Endodermal cell (in vitro differentiated cells): ENCODE measurements around the gene CXCL8. TPM values are rescaled to one million over a fixed set of nuclear protein-coding genes. Genes with fewer than 3 reads are reported as not detected.

ENCODE experiments used
- DNase-seq: peaks from one replicate; pipeline ENCODE4 v3.0.0-alpha.2; 2017
- H3K27ac ChIP-seq: 2 replicates; pipeline ENCODE4 v1.5.1; 2013; ENCODE audit warnings: mild to moderate bottlenecking, low read depth, low read length, moderate library complexity
- H3K27me3 ChIP-seq: 2 replicates; pipeline ENCODE4 v1.6.1; 2013; ENCODE audit warnings: mild to moderate bottlenecking, low read length, moderate library complexity; ENCODE audit not compliant: insufficient read depth, control insufficient read depth, poor library complexity, severe bottlenecking
- H3K36me3 ChIP-seq: 2 replicates; pipeline ENCODE4 v1.7.0; 2013; ENCODE audit warnings: mild to moderate bottlenecking, low read length, moderate library complexity; ENCODE audit not compliant: control insufficient read depth, insufficient read depth
- H3K4me1 ChIP-seq: one replicate; pipeline ENCODE4 v1.7.0; 2013; ENCODE audit warnings: low read length; ENCODE audit not compliant: control insufficient read depth, insufficient read depth
- H3K4me3 ChIP-seq: 2 replicates; pipeline ENCODE4 v1.5.1; 2013; ENCODE audit warnings: mild to moderate bottlenecking, low read length, moderate library complexity
- H3K9ac ChIP-seq: 2 replicates; pipeline ENCODE4 v1.6.1; 2013; ENCODE audit warnings: mild to moderate bottlenecking, low read length, moderate library complexity; ENCODE audit not compliant: poor library complexity, severe bottlenecking; ENCODE audit errors: extremely low read depth
- H3K9me3 ChIP-seq: 2 replicates; pipeline ENCODE4 v1.6.1; 2013; ENCODE audit warnings: mild to moderate bottlenecking, low read length, moderate library complexity; ENCODE audit not compliant: control insufficient read depth
- H3K27ac Mint-ChIP-seq: 2 replicates; pipeline ENCODE4 v1.8.0; 2020; ENCODE audit warnings: mixed read lengths
- H3K27me3 Mint-ChIP-seq: 2 replicates; pipeline ENCODE4 v1.8.0; 2021; ENCODE audit warnings: mild to moderate bottlenecking, mixed read lengths; ENCODE audit not compliant: insufficient read depth
- H3K36me3 Mint-ChIP-seq: 2 replicates; pipeline ENCODE4 v1.8.0; 2020; ENCODE audit warnings: low read depth, mixed read lengths
- H3K4me1 Mint-ChIP-seq: 2 replicates; pipeline ENCODE4 v1.8.0; 2020; ENCODE audit warnings: mixed read lengths
- H3K4me3 Mint-ChIP-seq: 2 replicates; pipeline ENCODE4 v1.8.0; 2020; ENCODE audit warnings: mild to moderate bottlenecking, moderate library complexity, mixed read lengths
- H3K9me3 Mint-ChIP-seq: 2 replicates; pipeline ENCODE4 v1.8.0; 2020; ENCODE audit warnings: mild to moderate bottlenecking, mixed read lengths
- WGBS, 2 experiments: methylation state at CpG; one replicate each; pipeline versions ENCODE4 v1.1.5 to v1.1.7; 2013; ENCODE audit warnings: missing lambda C conversion rate in 2 of 2, mixed read lengths in 1 of 2; ENCODE audit not compliant: insufficient coverage in 1 of 2, insufficient read length in 1 of 2; 5-methylcytosine and 5-hydroxymethylcytosine counted together
- total RNA-seq, 2 donors: library from RNA; stranded (reverse); fragmentation: NEBNext Ultra II Directional in 1 of 2; extraction: Animal tissue kit (Norgen Biotek cat#: 25700) in 1 of 2; gene quantifications; 2 replicates in 1 of 2; 3 replicates in 1 of 2; pipeline ENCODE4 v1.2.1, GENCODE V29; 2021
- TF ChIP-seq, protein P1 (sequence below): fragments of 200-600 bp; sonication (generic); conservative IDR thresholded peaks from 2 replicates; pipeline ENCODE4 v1.5.0; 2021; ENCODE audit warnings: antibody characterized with exemption, mild to moderate bottlenecking

The CXCL8 gene
- total RNA-seq, 2 donors from 2014 or later, result not detected

DNA sequence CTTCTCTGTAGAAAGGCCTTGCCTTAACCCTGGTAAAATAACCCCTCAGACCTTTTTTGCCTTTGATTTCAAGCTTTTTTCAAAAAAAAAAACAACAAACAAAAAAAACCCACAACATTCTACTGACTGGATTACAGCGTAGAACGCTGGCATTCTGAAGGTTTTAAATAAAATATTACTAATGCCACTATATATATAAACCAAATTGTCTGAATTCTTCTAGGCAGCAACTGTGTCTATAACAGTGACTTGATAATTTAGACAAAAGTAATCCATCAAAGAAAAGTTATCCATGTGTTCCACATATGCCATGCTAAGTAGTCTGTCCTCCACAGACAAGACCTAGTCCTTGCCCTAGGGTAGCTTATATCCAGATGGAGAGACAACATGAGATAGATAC, 33.6 kb upstream of the CXCL8 start:
- Histone ChIP-seq H3K27me3 (no peaks in the 10 kb centered on the region), H3K9me3 (no peaks in the 10 kb centered on the region), H3K36me3 (no peaks in the 10 kb centered on the region), H3K27ac (no peak overlapping the region), H3K4me3 (no peak overlapping the region), H3K9ac (no peak overlapping the region), H3K4me1 (no peaks in the 10 kb centered on the region)
- Mint-ChIP-seq H3K9me3 (no peaks in the 10 kb centered on the region), H3K27me3 (no peaks in the 10 kb centered on the region), H3K4me1 (no peaks in the 10 kb centered on the region), H3K27ac (no peak overlapping the region), H3K4me3 (no peak overlapping the region), H3K36me3 (no peaks in the 10 kb centered on the region)
- no peak for DNase-seq
- TF ChIP-seq, protein P1, sequence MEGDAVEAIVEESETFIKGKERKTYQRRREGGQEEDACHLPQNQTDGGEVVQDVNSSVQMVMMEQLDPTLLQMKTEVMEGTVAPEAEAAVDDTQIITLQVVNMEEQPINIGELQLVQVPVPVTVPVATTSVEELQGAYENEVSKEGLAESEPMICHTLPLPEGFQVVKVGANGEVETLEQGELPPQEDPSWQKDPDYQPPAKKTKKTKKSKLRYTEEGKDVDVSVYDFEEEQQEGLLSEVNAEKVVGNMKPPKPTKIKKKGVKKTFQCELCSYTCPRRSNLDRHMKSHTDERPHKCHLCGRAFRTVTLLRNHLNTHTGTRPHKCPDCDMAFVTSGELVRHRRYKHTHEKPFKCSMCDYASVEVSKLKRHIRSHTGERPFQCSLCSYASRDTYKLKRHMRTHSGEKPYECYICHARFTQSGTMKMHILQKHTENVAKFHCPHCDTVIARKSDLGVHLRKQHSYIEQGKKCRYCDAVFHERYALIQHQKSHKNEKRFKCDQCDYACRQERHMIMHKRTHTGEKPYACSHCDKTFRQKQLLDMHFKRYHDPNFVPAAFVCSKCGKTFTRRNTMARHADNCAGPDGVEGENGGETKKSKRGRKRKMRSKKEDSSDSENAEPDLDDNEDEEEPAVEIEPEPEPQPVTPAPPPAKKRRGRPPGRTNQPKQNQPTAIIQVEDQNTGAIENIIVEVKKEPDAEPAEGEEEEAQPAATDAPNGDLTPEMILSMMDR, result no peak
- no CpG with 5 or more reads among the region's 2 CpGs for WGBS, 2 experiments

DNA sequence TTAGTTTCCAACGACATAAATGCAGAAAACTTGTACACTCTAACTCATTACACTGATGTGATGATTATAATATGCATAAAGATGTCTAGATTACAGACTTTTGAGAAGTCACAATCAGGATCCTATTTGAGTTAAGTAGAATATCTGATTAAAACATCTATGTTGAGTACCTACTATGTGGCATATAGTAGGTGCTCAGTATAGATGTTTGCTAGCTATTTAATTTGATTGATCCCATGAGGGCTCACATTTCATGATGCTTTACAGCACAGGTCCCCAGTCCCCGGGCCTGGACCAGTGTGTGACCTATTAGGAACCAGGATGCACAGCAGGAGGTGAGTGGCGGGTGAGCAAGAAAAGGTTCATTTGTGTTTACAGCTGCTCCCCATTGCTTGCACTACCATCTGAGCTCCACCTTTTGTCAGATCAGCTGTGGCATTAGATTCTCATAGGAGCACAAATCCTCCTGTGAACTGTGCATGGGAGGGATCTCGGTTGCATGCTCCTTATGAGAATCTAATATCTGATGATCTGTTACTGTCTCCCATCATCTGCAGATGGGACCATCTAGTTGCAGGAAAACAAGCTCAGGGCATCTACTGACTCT, 33.0 kb upstream of the CXCL8 start:
- H3K27me3 ChIP-seq, result no peaks in the 10 kb centered on the region
- no peaks in the 10 kb centered on the region for H3K36me3 ChIP-seq
- Mint-ChIP-seq H3K27me3 (no peaks in the 10 kb centered on the region), H3K36me3 (no peaks in the 10 kb centered on the region), H3K9me3 (no peaks in the 10 kb centered on the region), H3K4me3 (no peak overlapping the region), H3K27ac (no peak overlapping the region), H3K4me1 (no peaks in the 10 kb centered on the region)
- no peaks in the 10 kb centered on the region for H3K9me3 ChIP-seq
- H3K4me3 ChIP-seq, result no peak overlapping the region
- TF ChIP-seq, protein P1, result no peak
- 87 to 91% methylated on average over 3 to 4 of the region's 4 CpGs for WGBS, 2 experiments
- H3K9ac ChIP-seq, result no peak overlapping the region
- H3K27ac ChIP-seq, result no peak overlapping the region
- no peaks in the 10 kb centered on the region for H3K4me1 ChIP-seq
- DNase-seq, result no peak

DNA sequence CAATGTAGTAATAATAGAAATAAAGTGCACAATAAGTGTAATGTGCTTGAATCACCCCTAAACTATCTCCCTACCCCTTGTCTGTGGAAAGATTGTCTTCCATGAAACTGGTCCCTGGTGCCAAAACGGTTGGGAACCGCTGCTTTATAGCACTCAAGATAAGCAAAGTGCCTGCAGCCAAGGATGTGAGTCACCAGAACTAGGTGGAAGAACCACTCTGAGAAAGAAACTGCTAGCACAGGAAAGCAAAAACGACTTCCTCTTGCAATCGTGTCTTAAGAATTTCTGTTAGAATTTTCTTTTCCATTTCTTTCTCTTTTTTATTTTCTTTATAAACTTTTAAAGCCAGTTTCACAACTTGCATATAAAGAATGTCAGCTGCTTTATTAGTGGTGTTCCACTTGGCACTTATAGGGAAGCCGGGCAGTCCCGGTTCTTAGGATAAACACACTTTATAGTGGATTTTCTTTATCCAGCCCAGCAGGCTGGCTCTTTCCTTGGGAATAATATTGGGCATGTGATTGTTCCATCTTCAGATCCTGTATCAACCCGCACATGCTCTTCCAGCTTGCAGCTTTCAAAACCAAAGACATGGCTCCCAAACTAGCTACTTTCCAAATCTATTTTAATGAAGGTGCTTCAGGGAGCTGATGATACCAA, 32.3 kb upstream of the CXCL8 start:
- TF ChIP-seq, protein P1, result no peak
- no peak overlapping the region for H3K4me3 Mint-ChIP-seq
- Histone ChIP-seq H3K9ac (no peak overlapping the region), H3K27me3 (no peaks in the 10 kb centered on the region), H3K4me1 (no peaks in the 10 kb centered on the region), H3K36me3 (no peaks in the 10 kb centered on the region), H3K27ac (no peak overlapping the region), H3K4me3 (no peak overlapping the region), H3K9me3 (no peaks in the 10 kb centered on the region)
- no peaks in the 10 kb centered on the region for H3K9me3 Mint-ChIP-seq
- no peak overlapping the region for H3K27ac Mint-ChIP-seq
- H3K27me3 Mint-ChIP-seq, result no peaks in the 10 kb centered on the region
- no peaks in the 10 kb centered on the region for H3K36me3 Mint-ChIP-seq
- WGBS, 2 experiments, result 65 to 70% methylated on average over 7 of the region's 7 CpGs
- H3K4me1 Mint-ChIP-seq, result no peaks in the 10 kb centered on the region
- no peak for DNase-seq
